Thyroid gland (tissue), 4 donors: Measurements from ENCODE around the gene SFRP4. TPM values are rescaled to one million over a fixed set of nuclear protein-coding genes. Genes with fewer than 3 reads are reported as not detected.
A peak's percentile ranks its signal among the peaks of the same experiment; 100 is the strongest.

Experiments used
- DNase-seq, 2 donors: peaks; one replicate each; pipeline ENCODE4 v3.0.0-alpha.2; 2019
- H3K27ac ChIP-seq, 3 donors: fragments of 200-600 bp; sonication (generic); 1 replicate in 2 of 3; 2 replicates in 1 of 3; pipeline ENCODE4 v1.5.1; 2016 to 2019; ENCODE audit warnings: mild to moderate bottlenecking in 1 of 3, moderate library complexity in 1 of 3
- H3K27me3 ChIP-seq: fragments of 200-600 bp; sonication (generic); one replicate; pipeline ENCODE4 v1.5.1; 2019
- H3K36me3 ChIP-seq, 2 donors: fragments of 200-600 bp; sonication (generic); one replicate each; pipeline ENCODE4 v1.5.1; 2016 to 2019
- H3K4me1 ChIP-seq, 2 donors: fragments of 200-600 bp; sonication (generic); one replicate each; pipeline ENCODE4 v1.5.1; 2017 to 2019
- H3K4me3 ChIP-seq, 3 donors: fragments of 200-600 bp; sonication (generic); replicated peaks in 1 of 3; 1 replicate in 2 of 3; 2 replicates in 1 of 3; pipeline ENCODE4 v1.5.1; 2016; ENCODE audit warnings: mild to moderate bottlenecking in 1 of 3
- H3K9me3 ChIP-seq: fragments of 200-600 bp; sonication (generic); one replicate; pipeline ENCODE4 v1.5.1; 2017
- POLR2A ChIP-seq, 2 donors: fragments of 450-650 bp; IDR thresholded peaks; one replicate each; pipeline ENCODE4 v1.6.1; 2017; ENCODE audit warnings: antibody characterized with exemption in 2 of 2, mild to moderate bottlenecking in 2 of 2, moderate library complexity in 1 of 2
- WGBS, 2 donors: methylation state at CpG; one replicate each; pipeline ENCODE4 v1.1.5; 2017; 5-methylcytosine and 5-hydroxymethylcytosine counted together
- intact Hi-C: fragments of 100-400 bp; cut with DNase I; formaldehyde crosslinking; loops from one replicate; pipeline ENCODE4 v1.15.1; 2023
- total RNA-seq, 4 donors: library from RNA; depleted of rRNA; stranded (reverse); fragments of >200 nt; gene quantifications; one replicate each; pipeline ENCODE4 v1.2.3, GENCODE V29; 2016
- TF ChIP-seq, protein P1 (sequence below), 6 experiments: fragments of 200-600 bp in 3 of 6; fragments of 450-650 bp in 3 of 6; sonication (generic) in 3 of 6; IDR thresholded peaks; one replicate each; pipeline ENCODE4 v1.5.1; 2016 to 2019; ENCODE audit warnings: antibody characterized with exemption in 6 of 6, mild to moderate bottlenecking in 2 of 6, inconsistent platforms in 1 of 6, moderate library complexity in 1 of 6

The SFRP4 gene
- 10 to 100 TPM in 2 of 4 donors, 1 to 10 TPM in 2; 1.8 to 21.8 (median 9.7) TPM for total RNA-seq

DNA sequence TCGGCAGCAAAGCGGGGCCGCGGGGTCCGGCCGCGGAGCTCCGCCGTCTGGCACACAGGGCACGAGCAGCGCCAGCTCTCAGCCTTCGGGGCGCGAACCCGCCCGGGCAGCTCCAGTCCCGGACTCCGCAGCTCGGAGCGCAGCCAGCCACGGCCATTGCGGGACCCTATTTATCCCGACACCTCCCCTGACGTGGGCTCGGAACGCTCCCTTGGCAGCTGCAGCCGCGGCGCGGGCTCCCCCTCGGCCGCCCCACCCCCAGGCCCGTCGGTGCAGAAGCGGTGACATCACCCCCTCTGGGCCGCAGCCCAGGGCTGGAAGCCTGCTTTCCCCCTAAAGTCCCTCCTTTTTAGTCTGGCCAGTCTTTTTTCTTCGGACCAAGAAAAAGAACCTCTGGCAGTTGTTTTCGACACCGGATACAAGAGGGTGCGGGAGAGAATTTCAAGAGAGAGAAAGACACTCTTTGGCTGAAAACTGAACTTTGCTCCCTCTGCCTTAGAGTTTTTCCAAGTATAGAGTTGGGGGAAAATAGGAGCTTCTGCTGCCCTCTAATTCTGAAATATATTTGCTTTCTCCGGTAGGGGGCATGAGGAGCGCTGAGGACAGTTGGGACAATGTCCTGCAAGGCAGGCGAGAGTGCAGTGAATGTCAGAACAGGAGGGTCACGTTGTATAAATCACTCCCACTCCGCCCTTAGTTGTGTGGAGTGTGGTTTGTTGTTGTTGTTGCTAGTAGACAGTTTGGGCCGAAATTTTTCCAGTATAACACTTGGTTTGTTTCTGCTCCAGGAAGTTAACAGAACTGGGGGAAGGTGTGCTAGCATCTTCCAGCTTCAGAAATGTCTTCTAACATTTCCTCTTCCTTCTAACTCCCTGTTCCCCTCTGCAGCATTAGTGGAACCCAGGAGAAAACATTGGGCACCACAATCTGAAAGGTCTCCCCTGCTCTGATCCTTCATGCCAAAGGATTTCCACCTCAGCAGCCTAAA lies at the start of gene SFRP4:
Gene SFRP4 (minus strand): TSS at position 145 of the 988 bp plus-strand sequence. CDS start 280 bp downstream, outside the sequence.
- H3K9me3 ChIP-seq, result no peaks in the 10 kb centered on the region
- intact Hi-C loops, result loop anchor here (10.0 kb wide), 1 partner anchor 188 kb away; no protein-coding TSS in a partner anchor
- no peaks in the 10 kb centered on the region for H3K36me3 ChIP-seq
- DNase-seq, result peak; percentile 55 to 67
- H3K4me3 ChIP-seq, result peak within 1 kb of the TSS in 2 of 3 donors; percentile 28 to 56
- H3K4me1 ChIP-seq, result peaks cover 16 to 24% of the 10 kb centered on the region in 2 donors
- WGBS, 2 donors, result 2% methylated on average over 33 to 36 of the region's 46 CpGs
- no peaks in the 10 kb centered on the region for H3K27me3 ChIP-seq
- peak within 1 kb of the TSS in 2 of 3 donors; percentile 65 to 72 for H3K27ac ChIP-seq
- TF ChIP-seq, protein P1, sequence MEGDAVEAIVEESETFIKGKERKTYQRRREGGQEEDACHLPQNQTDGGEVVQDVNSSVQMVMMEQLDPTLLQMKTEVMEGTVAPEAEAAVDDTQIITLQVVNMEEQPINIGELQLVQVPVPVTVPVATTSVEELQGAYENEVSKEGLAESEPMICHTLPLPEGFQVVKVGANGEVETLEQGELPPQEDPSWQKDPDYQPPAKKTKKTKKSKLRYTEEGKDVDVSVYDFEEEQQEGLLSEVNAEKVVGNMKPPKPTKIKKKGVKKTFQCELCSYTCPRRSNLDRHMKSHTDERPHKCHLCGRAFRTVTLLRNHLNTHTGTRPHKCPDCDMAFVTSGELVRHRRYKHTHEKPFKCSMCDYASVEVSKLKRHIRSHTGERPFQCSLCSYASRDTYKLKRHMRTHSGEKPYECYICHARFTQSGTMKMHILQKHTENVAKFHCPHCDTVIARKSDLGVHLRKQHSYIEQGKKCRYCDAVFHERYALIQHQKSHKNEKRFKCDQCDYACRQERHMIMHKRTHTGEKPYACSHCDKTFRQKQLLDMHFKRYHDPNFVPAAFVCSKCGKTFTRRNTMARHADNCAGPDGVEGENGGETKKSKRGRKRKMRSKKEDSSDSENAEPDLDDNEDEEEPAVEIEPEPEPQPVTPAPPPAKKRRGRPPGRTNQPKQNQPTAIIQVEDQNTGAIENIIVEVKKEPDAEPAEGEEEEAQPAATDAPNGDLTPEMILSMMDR (IDR thresholded peaks at IDR 0.05), result peak in 5 of 6 experiments; percentile 32 to 77 (median 75)
- TF ChIP-seq POLR2A (IDR thresholded peaks at IDR 0.05), result peak in 1 of 2 donors; percentile 38

DNA sequence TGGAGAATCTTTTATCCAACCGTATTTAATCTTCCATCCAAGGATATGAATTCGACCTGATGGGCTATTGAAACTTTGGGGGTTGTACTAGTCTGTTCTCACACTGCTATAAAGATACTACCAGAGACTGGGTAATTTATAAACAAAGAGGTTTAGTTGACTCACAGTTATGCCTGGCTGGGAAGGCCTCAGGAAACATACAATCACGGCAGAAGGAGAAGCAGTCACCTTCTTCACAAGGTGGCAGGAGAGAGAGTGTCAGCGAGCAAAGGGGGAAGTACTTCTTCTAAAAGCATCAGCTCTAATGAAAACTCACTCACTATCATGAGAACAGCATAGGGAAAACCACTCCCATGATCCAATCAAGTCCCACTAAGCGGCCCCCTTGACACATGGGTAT lies 47.6 kb upstream of the SFRP4 start:
- no peak for TF ChIP-seq POLR2A (IDR thresholded peaks at IDR 0.05)
- TF ChIP-seq, protein P1 (IDR thresholded peaks at IDR 0.05), result no peak
- 63 to 77% methylated on average over 5 of the region's 5 CpGs for WGBS, 2 donors
- no peaks in the 10 kb centered on the region for H3K4me1 ChIP-seq

DNA sequence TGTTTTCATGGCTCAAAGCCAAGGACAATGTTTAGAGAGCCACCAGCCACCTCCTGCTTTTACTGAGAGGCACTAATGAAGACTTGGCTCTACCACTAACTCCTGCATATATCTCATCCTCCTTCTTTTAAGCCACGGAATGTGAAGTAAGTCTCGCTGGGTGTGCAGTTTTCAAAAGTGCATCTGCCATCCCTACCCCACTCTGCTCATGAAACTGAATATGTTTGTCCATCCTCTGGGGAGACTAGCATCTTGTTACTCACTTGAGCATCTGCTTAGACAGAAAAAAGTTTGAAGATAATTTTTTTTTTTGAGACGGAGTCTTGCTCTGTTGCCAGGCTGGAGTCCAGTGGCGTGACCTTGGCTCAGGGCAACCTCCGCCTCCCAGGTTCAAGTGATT lies 44.6 kb upstream of the SFRP4 start:
- Histone ChIP-seq H3K4me1 (no peaks in the 10 kb centered on the region), H3K9me3 (no peaks in the 10 kb centered on the region), H3K4me3 (no peak overlapping the region), H3K27ac (no peak overlapping the region), H3K36me3 (no peaks in the 10 kb centered on the region), H3K27me3 (no peaks in the 10 kb centered on the region)
- intact Hi-C loops, result no loop called here
- no peak for DNase-seq
- WGBS, 2 donors, result 69 to 83% methylated on average over 5 of the region's 5 CpGs
- TF ChIP-seq, protein P1 (IDR thresholded peaks at IDR 0.05), result no peak
- no peak for TF ChIP-seq POLR2A (IDR thresholded peaks at IDR 0.05)

More for the DNA sequence above, 47.6 kb upstream of the SFRP4 start:
- no peak for DNase-seq
- no peak overlapping the region for H3K4me3 ChIP-seq
- no peaks in the 10 kb centered on the region for H3K9me3 ChIP-seq
- no peaks in the 10 kb centered on the region for H3K27me3 ChIP-seq
- intact Hi-C loops, result no loop called here
- H3K36me3 ChIP-seq, result no peaks in the 10 kb centered on the region
- H3K27ac ChIP-seq, result no peak overlapping the region

DNA sequence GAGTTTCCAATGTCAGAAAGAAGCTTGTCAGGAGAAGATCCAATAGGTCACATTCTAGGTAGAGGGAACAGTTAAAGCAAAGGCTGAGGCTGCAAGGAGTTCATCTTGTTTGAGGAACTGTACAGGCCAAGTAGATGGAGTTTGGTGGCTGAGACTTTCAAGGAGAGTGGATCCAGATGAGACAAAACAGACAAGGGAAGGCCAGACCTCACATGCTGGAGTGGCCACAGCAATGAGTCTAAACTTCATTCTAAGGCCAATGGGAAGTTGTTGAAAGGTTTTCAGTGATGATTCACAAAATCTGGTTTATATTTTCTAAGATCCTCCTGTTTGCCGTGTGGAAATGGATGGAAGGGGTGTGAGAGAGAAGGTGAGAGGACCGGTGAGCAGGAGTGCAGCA lies 43.9 kb upstream of the SFRP4 start:
- TF ChIP-seq, protein P1 (IDR thresholded peaks at IDR 0.05), result no peak
- no peak for TF ChIP-seq POLR2A (IDR thresholded peaks at IDR 0.05)
- intact Hi-C loops, result no loop called here
- DNase-seq, result no peak
- Histone ChIP-seq H3K36me3 (no peaks in the 10 kb centered on the region), H3K4me3 (no peak overlapping the region), H3K9me3 (no peaks in the 10 kb centered on the region), H3K27me3 (no peaks in the 10 kb centered on the region), H3K4me1 (no peaks in the 10 kb centered on the region), H3K27ac (no peak overlapping the region)
- WGBS, 2 donors, result 89 to 93% methylated on average over 2 of the region's 2 CpGs
